Endometrium (tissue), 2 donors: ENCODE measurements around the gene RPL35.

ENCODE experiments used
- FAIRE-seq: peaks from 2 replicates; lab custom pipeline; 2012; peaks lifted over from hg19 to GRCh38; lab: Jason Lieb, UNC
- donor health status: control.
- donor health status: control.

Gene RPL35

GRCh38 chr9:124820698-124821623, 40.8 kb downstream of the RPL35 start:
- no peak for FAIRE-seq

- FAIRE-seq = no peak
Measured at GRCh38 chr9:124818431-124819281, 43.1 kb downstream of the RPL35 start.

GRCh38 chr9:124815601-124816000, 46.2 kb downstream of the RPL35 start:
- no peak for FAIRE-seq

- no peak for FAIRE-seq
Measured at GRCh38 chr9:124814164-124814535, 47.6 kb downstream of the RPL35 start.

GRCh38 chr9:124813501-124814163, 48.1 kb downstream of the RPL35 start:
- no peak for FAIRE-seq

- no peak for FAIRE-seq
Measured at GRCh38 chr9:124813041-124813440, 48.7 kb downstream of the RPL35 start.

GRCh38 chr9:124812441-124812876, 49.3 kb downstream of the RPL35 start:
- no peak for FAIRE-seq

GRCh38 chr9:124810663-124811355, 50.9 kb downstream of the RPL35 start:
- FAIRE-seq = no peak

- no peak for FAIRE-seq
Measured at GRCh38 chr9:124809741-124810500, 51.8 kb downstream of the RPL35 start.

- no peak for FAIRE-seq
Measured at GRCh38 chr9:124809211-124809610, 52.5 kb downstream of the RPL35 start.

GRCh38 chr9:124808246-124808956, 53.4 kb downstream of the RPL35 start:
- FAIRE-seq = no peak
